ENCODE results near the gene CHCHD4.

DNA sequence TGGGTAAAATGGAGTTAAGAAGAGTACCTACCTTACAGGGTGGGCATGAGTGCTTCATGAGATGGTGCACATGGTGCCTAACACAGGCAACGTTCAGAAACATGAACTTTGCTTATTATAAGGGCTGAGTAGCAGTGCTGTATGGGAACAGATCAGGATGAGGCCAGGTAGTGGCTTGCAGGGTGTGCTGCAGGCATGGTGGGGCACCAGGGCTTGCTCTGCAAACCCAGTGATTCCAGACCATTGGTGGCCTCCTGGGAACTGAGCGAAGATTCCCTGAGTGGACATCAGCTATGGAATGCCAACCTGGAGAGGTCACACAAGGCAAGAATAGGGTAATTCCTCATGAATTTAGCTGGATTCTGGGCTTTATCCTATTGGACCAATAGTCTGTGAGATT, 16.0 kb upstream of the CHCHD4 start:
- TF ChIP-seq NR3C1 (IDR thresholded peaks at IDR 0.05) (no peak), POLR2A (IDR thresholded peaks at IDR 0.05; ENCODE audit: low read length) (no peak), JUN (IDR thresholded peaks at IDR 0.05) (no peak), CEBPB (IDR thresholded peaks at IDR 0.05) (no peak), EP300 (IDR thresholded peaks at IDR 0.05) (no peak), ZSCAN20 (CRISPR knock-in tag; IDR thresholded peaks at IDR 0.05) (no peak), FOSL2 (IDR thresholded peaks at IDR 0.05) (no peak), FOSL2 (CRISPR knock-in tag; IDR thresholded peaks at IDR 0.05) (no peak), TFCP2L1 (CRISPR knock-in tag; IDR thresholded peaks at IDR 0.05) (no peak), CHD2 (IDR thresholded peaks at IDR 0.05; ENCODE audit: low read length, partially characterized antibody) (no peak), CBX2 (IDR thresholded peaks at IDR 0.05; ENCODE audit: borderline replicate concordance, low read depth) (no peak)
- TF ChIP-seq, protein P1, sequence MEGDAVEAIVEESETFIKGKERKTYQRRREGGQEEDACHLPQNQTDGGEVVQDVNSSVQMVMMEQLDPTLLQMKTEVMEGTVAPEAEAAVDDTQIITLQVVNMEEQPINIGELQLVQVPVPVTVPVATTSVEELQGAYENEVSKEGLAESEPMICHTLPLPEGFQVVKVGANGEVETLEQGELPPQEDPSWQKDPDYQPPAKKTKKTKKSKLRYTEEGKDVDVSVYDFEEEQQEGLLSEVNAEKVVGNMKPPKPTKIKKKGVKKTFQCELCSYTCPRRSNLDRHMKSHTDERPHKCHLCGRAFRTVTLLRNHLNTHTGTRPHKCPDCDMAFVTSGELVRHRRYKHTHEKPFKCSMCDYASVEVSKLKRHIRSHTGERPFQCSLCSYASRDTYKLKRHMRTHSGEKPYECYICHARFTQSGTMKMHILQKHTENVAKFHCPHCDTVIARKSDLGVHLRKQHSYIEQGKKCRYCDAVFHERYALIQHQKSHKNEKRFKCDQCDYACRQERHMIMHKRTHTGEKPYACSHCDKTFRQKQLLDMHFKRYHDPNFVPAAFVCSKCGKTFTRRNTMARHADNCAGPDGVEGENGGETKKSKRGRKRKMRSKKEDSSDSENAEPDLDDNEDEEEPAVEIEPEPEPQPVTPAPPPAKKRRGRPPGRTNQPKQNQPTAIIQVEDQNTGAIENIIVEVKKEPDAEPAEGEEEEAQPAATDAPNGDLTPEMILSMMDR (IDR thresholded peaks at IDR 0.05): no peak
